ENCODE data around the gene ZBTB20. TPM values are rescaled to one million over a fixed set of nuclear protein-coding genes. Genes with fewer than 3 reads are reported as not detected.

ZBTB20 gene
- total and polyA plus RNA-seq, 4 donors: 0.69 to 128 (median 51.7) TPM

DNA sequence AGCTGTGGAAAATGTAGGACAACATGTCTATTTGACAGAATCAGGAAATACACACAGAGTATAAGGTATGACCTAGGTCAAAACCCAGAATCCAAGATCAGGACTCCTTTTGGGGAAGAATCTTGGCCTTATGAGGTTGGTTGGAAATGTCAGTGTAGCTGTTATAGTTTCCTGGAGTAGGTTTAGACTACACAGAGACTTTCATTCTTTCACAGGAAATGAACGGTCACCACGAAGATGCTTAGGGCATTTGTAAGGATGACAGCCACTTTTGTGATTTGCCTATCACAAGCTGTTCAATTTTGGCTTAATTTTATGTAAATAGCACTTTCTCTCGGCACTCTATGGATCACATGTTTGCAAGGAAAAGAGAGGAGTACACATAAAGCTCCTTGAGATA is 18.6 kb upstream of the ZBTB20 start:
- Histone ChIP-seq H3K27me3 (ENCODE audit: control insufficient read depth in 1 of 2, insufficient read depth in 2 of 2, low read length in 1 of 2) (no peaks in the 10 kb centered on the region), H3K9me3 (ENCODE audit: control insufficient read depth, low read length) (no peaks in the 10 kb centered on the region), H3K27ac (ENCODE audit: low read depth in 1 of 2, low read length in 2 of 2) (no peak overlapping the region), H3K36me3 (ENCODE audit: control insufficient read depth in 1 of 2, insufficient read depth in 2 of 2, low read length in 1 of 2) (no peaks in the 10 kb centered on the region), H3K4me1 (ENCODE audit: control insufficient read depth in 1 of 2, insufficient read depth in 2 of 2, low read length in 2 of 2) (no peaks in the 10 kb centered on the region), H3K4me3 (ENCODE audit: low read length in 2 of 2) (no peak overlapping the region)
- DNase-seq: no peak
- 66 to 68% methylated on average over 3 of the region's 3 CpGs for WGBS, 2 donors
- ATAC-seq (ENCODE audit: low FRiP score): no peak
- intact Hi-C loops (cut with DNase I): no loop called here

DNA sequence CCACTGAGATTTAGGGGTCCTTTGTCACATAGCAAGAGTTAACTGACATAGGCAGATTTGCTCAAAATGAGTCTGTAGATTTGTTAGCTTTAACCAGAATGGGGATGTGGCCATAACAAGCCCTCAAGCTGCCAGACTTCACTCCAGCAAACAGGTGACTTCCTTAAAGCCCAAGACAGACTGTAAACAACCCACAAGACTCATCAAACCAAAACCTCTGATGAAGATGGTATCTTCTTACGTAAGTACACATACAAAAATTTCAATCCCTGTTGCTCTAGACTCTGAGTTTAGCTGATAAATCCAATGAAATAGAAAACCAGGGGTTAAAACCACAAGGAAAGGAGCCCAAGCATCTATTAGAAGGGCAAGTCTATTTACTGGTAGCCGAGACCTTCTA is 18.2 kb upstream of the ZBTB20 start:
- no peaks in the 10 kb centered on the region for H3K9me3 ChIP-seq (ENCODE audit: control insufficient read depth, low read length)
- H3K4me3 ChIP-seq (ENCODE audit: low read length in 2 of 2): no peak overlapping the region
- no peak overlapping the region for H3K27ac ChIP-seq (ENCODE audit: low read depth in 1 of 2, low read length in 2 of 2)
- WGBS, 2 donors: 96 to 97% methylated on average over 2 of the region's 2 CpGs
- H3K36me3 ChIP-seq (ENCODE audit: control insufficient read depth in 1 of 2, insufficient read depth in 2 of 2, low read length in 1 of 2): no peaks in the 10 kb centered on the region
- H3K4me1 ChIP-seq (ENCODE audit: control insufficient read depth in 1 of 2, insufficient read depth in 2 of 2, low read length in 2 of 2): no peaks in the 10 kb centered on the region
- DNase-seq (no peak), ATAC-seq (ENCODE audit: low FRiP score) (no peak)
- intact Hi-C loops (cut with DNase I): no loop called here
- H3K27me3 ChIP-seq (ENCODE audit: control insufficient read depth in 1 of 2, insufficient read depth in 2 of 2, low read length in 1 of 2): no peaks in the 10 kb centered on the region

DNA sequence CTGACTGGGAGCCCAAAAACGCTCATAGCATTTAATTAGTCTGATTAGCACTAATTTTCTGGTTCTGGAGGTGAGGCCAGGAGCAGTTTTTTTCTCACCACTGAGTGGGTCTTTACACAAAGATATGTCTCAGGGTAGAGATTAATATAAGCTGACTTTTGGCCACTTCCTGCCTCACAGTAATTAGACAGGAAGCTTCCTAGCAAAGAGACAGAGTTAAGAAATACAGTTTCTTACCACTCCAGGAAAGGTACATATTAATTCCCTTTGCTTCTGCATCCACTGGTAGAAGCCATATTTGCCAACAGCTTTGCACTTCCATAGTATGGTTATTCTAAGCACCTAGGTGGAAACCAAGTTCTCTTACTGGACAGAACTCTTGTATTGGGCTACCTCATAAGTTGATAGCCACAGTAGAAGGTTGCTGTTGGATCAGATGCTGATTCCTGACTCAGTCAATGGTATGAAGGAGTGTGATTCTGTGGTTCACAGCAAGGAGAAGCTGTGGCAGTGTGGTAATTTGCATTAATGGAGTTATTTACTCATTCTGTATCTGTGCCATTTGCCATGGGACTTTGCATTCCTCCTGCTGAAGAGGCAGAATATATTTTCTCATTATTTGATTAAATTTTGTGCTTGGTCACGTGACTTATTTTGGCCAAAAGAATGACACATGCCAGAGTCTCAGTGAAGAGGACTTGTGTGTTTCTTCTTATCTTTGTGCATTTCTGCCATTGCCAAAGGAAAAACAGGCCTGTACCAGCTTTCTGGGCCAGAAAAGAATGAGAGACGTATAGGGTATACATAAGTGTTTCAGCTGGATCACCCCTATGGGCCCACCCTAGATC is 17.5 kb upstream of the ZBTB20 start:
- Histone ChIP-seq H3K9me3 (ENCODE audit: control insufficient read depth, low read length) (no peaks in the 10 kb centered on the region), H3K27me3 (ENCODE audit: control insufficient read depth in 1 of 2, insufficient read depth in 2 of 2, low read length in 1 of 2) (no peaks in the 10 kb centered on the region), H3K36me3 (ENCODE audit: control insufficient read depth in 1 of 2, insufficient read depth in 2 of 2, low read length in 1 of 2) (no peaks in the 10 kb centered on the region), H3K27ac (ENCODE audit: low read depth in 1 of 2, low read length in 2 of 2) (no peak overlapping the region), H3K4me3 (ENCODE audit: low read length in 2 of 2) (no peak overlapping the region), H3K4me1 (ENCODE audit: control insufficient read depth in 1 of 2, insufficient read depth in 2 of 2, low read length in 2 of 2) (no peaks in the 10 kb centered on the region)
- ATAC-seq (ENCODE audit: low FRiP score) (no peak), DNase-seq (no peak)
- 90 to 94% methylated on average over 3 of the region's 3 CpGs for WGBS, 2 donors
- intact Hi-C loops (cut with DNase I): no loop called here

DNA sequence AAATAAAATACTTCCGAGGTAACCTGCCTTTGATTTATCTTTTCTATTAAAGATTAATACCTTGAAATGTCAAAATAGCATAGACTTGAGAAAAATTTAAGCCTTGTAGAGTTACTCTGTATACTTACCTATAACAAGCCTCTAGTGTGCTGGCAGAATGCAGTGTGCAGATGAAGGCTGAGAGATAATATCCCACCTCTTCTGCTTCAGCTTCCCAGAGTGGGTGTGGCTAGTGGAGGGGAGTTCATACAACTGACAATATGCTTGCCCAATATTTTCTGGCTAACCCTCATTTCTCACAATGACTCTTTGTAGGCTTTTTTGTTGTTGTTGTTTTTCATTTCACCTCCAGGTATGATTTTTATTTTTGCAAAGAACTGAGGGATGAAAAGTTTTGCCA is 15.7 kb upstream of the ZBTB20 start:
- Histone ChIP-seq H3K4me1 (ENCODE audit: control insufficient read depth in 1 of 2, insufficient read depth in 2 of 2, low read length in 2 of 2) (no peaks in the 10 kb centered on the region), H3K27me3 (ENCODE audit: control insufficient read depth in 1 of 2, insufficient read depth in 2 of 2, low read length in 1 of 2) (no peaks in the 10 kb centered on the region), H3K36me3 (ENCODE audit: control insufficient read depth in 1 of 2, insufficient read depth in 2 of 2, low read length in 1 of 2) (no peaks in the 10 kb centered on the region), H3K4me3 (ENCODE audit: low read length in 2 of 2) (no peak overlapping the region), H3K9me3 (ENCODE audit: control insufficient read depth, low read length) (peaks cover 3% of the 10 kb centered on the region), H3K27ac (ENCODE audit: low read depth in 1 of 2, low read length in 2 of 2) (no peak overlapping the region)
- 80 to 88% methylated on average over 1 of the region's 1 CpG for WGBS, 2 donors
- intact Hi-C loops (cut with DNase I): no loop called here
- DNase-seq (no peak), ATAC-seq (ENCODE audit: low FRiP score) (no peak)

DNA sequence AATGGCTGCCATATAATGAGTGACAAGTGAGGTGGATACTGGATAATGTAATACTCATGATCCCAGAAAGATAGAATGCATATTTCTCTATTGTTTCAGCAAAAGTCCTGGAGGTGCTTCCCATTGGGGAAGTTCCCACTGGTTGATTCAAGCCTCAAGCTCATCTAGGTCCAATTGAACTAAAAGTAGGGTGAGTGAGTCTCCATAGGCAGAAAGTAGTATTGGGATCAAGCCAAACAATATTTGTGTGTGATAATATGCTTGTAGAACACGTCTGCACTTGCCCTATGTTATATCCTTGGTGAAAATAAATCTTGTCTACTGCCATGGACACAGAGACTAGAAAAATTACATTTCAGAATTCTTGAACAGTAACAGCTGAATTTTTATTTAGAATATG is 14.8 kb upstream of the ZBTB20 start:
- Histone ChIP-seq H3K4me1 (ENCODE audit: control insufficient read depth in 1 of 2, insufficient read depth in 2 of 2, low read length in 2 of 2) (no peaks in the 10 kb centered on the region), H3K9me3 (ENCODE audit: control insufficient read depth, low read length) (peaks cover 3% of the 10 kb centered on the region), H3K36me3 (ENCODE audit: control insufficient read depth in 1 of 2, insufficient read depth in 2 of 2, low read length in 1 of 2) (no peaks in the 10 kb centered on the region), H3K4me3 (ENCODE audit: low read length in 2 of 2) (no peak overlapping the region), H3K27ac (ENCODE audit: low read depth in 1 of 2, low read length in 2 of 2) (no peak overlapping the region), H3K27me3 (ENCODE audit: control insufficient read depth in 1 of 2, insufficient read depth in 2 of 2, low read length in 1 of 2) (no peaks in the 10 kb centered on the region)
- ATAC-seq (ENCODE audit: low FRiP score): no peak
- WGBS, 2 donors: 24 to 42% methylated on average over 1 of the region's 1 CpG
- DNase-seq: no peak
- intact Hi-C loops (cut with DNase I): no loop called here

DNA sequence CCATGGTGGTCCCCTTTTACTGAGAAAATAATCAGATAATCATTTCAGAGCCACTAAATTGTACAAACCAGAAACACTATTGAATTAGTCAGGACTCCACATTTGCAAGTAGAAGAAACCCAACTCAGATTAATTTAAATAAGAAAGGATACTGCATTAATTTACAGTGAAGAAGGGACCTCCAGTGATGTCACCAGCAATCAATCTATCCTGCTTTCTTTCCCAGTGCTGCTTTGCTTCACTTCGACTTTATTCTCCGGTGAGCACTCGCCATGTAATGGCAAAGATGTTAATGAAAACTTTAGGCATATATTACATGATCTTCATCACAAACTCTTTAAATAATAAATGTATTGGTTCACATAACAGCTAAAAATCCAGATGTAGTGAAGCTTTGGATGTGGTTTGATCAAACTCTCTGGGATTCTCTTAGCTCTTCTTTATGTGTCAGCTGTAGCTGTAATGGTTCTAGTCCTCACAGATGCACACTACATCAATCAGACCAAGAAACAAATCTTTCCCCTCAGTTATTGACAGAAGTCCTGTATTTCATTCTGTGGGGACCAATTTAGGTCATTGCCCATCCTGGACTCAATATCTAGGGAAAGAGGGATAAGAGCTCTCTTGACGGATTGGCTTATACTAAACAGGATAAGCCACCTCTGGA is 14.2 kb upstream of the ZBTB20 start:
- WGBS, 2 donors: 91 to 93% methylated on average over 4 of the region's 4 CpGs
- intact Hi-C loops (cut with DNase I): no loop called here

DNA sequence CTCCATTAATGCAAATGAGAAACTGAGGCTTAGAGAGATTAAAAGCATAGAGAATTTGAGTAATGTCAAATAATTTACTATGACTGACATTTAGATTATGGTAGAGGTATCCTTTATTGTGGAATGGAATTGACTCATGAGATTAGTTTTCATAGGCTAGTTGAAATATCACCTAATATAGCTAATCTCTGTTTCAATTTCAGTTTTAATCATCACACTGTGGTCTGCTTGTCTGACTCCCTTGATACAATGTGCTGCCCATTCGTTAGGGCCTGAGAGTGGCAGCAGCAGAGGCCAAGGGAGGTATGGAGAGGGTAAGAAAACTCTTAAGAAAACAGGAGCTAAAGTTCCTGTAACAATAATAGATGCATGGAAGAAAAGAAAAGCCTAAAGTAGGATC is 13.2 kb upstream of the ZBTB20 start:
- DNase-seq: no peak
- Histone ChIP-seq H3K4me1 (ENCODE audit: control insufficient read depth in 1 of 2, insufficient read depth in 2 of 2, low read length in 2 of 2) (no peaks in the 10 kb centered on the region), H3K9me3 (ENCODE audit: control insufficient read depth, low read length) (peaks cover 3% of the 10 kb centered on the region), H3K36me3 (ENCODE audit: control insufficient read depth in 1 of 2, insufficient read depth in 2 of 2, low read length in 1 of 2) (no peaks in the 10 kb centered on the region), H3K27me3 (ENCODE audit: control insufficient read depth in 1 of 2, insufficient read depth in 2 of 2, low read length in 1 of 2) (no peaks in the 10 kb centered on the region), H3K27ac (ENCODE audit: low read depth in 1 of 2, low read length in 2 of 2) (no peak overlapping the region), H3K4me3 (ENCODE audit: low read length in 2 of 2) (no peak overlapping the region)
- intact Hi-C loops (cut with DNase I): no loop called here
- WGBS, 2 donors: 80 to 82% methylated on average over 1 of the region's 1 CpG
- ATAC-seq (ENCODE audit: low FRiP score): no peak

More for the DNA sequence above, 14.2 kb upstream of the ZBTB20 start:
- Histone ChIP-seq H3K9me3 (ENCODE audit: control insufficient read depth, low read length) (peaks cover 3% of the 10 kb centered on the region), H3K4me1 (ENCODE audit: control insufficient read depth in 1 of 2, insufficient read depth in 2 of 2, low read length in 2 of 2) (no peaks in the 10 kb centered on the region), H3K27ac (ENCODE audit: low read depth in 1 of 2, low read length in 2 of 2) (no peak overlapping the region), H3K36me3 (ENCODE audit: control insufficient read depth in 1 of 2, insufficient read depth in 2 of 2, low read length in 1 of 2) (no peaks in the 10 kb centered on the region), H3K27me3 (ENCODE audit: control insufficient read depth in 1 of 2, insufficient read depth in 2 of 2, low read length in 1 of 2) (no peaks in the 10 kb centered on the region), H3K4me3 (ENCODE audit: low read length in 2 of 2) (no peak overlapping the region)
- ATAC-seq (ENCODE audit: low FRiP score) (no peak), DNase-seq (no peak)

DNA sequence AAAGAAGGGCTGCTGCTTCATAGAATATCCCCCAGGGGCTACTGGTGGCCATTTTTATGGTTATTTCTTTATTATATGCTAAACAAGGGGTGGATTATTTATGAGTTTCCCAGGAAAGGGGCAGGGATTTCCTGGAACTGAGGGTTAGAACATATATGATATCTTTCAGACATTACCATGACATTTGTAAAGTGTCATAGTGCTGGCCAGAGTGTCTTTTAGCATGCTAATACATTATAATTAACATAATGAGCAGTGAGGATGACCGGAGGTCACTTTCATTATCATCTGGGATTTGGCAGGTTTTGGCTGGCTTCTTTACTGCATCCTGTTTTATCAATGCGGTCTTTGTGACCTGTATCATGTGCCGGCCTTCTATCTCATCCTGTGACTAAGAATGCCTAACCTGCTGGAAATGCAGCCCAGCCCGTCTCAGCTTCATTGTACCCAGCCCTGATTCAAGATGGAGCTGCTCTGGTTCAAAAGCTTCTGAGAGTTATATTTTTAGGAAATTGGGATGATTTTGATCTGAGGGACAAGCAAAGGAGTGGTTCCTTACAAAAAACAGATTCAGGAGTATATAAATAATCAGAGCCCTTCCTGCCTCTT is 9.1 kb upstream of the ZBTB20 start:
- DNase-seq: no peak
- H3K4me1 ChIP-seq (ENCODE audit: control insufficient read depth in 1 of 2, insufficient read depth in 2 of 2, low read length in 2 of 2): no peaks in the 10 kb centered on the region
- H3K27me3 ChIP-seq (ENCODE audit: control insufficient read depth in 1 of 2, insufficient read depth in 2 of 2, low read length in 1 of 2): no peaks in the 10 kb centered on the region
- peaks cover 3% of the 10 kb centered on the region for H3K9me3 ChIP-seq (ENCODE audit: control insufficient read depth, low read length)
- no peak for ATAC-seq (ENCODE audit: low FRiP score)
- no peaks in the 10 kb centered on the region for H3K36me3 ChIP-seq (ENCODE audit: control insufficient read depth in 1 of 2, insufficient read depth in 2 of 2, low read length in 1 of 2)
- intact Hi-C loops (cut with DNase I): no loop called here
- H3K27ac ChIP-seq (ENCODE audit: low read depth in 1 of 2, low read length in 2 of 2): no peak overlapping the region
- 77 to 88% methylated on average over 4 of the region's 4 CpGs for WGBS, 2 donors
- no peak overlapping the region for H3K4me3 ChIP-seq (ENCODE audit: low read length in 2 of 2)

Measured in aorta (tissue), 5 donors.